Middle frontal gyrus (tissue), 1 donor: ENCODE data around the gene LYPD8.
A peak's percentile ranks its signal among the peaks of the same experiment; 100 is the strongest.

Experiments used
- DNase-seq: peaks from one replicate; pipeline ENCODE4 v3.0.0-alpha.2; 2015; ENCODE audit warnings: low spot score; ENCODE audit errors: extremely low spot score

LYPD8 gene

DNA sequence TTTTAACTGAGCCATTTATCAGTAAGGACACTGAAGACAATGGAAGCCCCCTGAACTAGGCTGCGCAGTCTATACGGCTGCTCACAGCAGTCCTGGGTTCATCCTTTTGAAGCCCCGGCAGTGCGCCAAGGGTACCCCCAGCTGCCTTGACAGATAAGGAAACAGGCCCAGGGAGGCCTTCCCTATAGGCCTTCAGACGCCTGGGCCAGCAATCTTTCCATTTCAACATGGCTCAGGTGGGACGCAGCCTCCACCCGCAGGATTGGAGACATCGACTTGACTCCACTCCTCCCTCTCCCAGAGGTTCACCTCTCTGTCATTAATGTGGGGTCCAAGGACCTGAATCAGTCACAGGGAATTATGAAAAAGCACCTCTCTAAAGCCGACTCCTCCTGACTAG is 2.8 kb upstream of the LYPD8 start:
- DNase-seq, result no peak

DNA sequence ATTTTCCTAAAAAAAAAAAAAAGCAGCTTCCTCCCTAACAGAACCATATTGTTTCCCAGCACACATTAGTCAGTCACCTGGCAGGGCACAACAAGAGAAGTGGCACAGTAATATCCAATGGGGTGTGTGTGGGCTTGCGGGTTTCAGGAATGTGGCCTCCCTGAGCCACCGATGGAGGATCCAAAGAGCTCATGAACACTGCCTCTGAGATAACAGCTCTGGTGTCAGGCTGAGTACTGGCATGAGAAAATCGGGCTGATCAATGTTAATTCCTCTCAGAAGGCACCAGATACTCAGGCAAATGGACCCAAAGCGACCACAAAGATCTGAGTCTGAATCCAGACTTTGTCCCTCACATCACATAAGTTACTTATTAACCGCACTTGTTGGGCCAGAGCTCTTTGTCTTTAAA is 2.2 kb upstream of the LYPD8 start:
- no peak for DNase-seq

DNA sequence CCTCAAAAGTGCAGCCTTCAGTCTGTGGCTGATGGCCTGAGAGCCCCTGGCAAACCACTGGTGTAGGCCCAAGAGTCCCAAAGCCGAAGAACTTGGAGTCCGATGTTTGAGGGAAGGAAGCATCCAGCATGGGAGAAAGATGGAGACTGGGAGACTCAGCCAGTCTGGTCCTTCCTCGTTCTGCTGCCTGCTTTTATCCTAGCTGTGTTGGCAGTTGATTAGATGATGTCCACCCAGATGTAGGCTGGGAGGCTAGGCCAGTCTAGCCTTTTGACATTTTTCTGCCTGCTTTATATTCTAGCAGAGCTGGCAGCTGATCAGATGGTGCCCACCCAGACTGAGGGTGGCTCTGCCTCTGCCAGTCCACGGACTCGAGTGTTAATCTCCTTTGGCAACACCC is 1.1 kb upstream of the LYPD8 start:
- no peak for DNase-seq

DNA sequence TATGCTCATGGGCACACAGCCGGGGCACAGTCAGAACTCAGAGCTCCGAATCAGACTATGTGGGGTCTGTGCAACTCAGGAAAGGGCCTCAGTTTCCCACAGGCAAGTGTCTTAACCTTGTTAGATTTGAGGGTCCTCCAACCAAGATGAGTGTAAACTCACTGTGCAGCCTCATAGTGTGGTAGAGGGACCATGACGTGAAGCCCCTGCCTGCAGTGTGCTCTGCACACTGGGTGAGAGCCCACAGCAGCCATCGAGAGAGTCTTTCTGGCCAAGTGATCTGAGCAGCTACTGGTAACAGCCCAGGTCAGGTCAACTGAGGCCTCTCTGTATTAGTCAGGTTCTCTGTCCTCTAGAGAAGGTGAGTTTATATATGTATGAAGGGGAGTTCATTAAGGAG is 592 bp upstream of the LYPD8 start:
- DNase-seq, result no peak

DNA sequence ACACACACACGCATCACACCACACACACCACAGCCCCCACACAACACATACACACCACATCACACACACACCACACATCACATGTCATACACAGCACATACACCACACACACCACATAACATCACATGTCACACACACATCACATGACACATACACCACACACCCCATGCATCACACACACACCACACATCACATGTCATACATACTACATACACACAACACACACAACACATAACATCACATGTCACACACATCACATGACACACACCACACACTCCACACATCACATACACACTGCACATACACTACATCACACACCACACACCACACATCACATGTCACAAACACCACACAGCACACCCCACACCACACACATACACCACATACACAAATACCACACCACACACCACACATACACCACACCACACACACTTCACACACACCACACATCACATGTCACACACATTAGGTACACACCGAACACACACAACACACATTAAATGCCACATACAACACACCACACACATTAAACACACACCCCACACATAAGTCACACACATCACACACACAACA is 1.8 kb downstream of the LYPD8 start:
- no peak for DNase-seq

DNA sequence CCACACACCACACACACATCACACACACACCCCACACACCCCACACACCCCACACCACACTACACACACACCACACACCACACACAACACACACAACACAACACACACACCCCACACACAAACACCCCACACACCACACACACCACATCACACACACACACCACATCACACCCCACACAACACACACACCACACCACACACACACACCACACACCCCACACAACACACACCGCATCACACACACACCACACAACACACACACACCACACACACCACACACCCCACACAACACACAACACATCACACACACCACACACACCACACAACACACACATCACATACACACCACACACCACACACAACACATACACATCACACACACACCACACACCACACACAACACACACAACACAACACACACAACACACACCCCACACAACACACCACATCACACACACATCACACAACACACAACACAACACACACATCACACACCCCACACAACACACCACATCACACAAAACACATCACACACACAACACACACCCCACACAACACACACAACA is 2.4 kb downstream of the LYPD8 start:
- DNase-seq, result no peak

DNA sequence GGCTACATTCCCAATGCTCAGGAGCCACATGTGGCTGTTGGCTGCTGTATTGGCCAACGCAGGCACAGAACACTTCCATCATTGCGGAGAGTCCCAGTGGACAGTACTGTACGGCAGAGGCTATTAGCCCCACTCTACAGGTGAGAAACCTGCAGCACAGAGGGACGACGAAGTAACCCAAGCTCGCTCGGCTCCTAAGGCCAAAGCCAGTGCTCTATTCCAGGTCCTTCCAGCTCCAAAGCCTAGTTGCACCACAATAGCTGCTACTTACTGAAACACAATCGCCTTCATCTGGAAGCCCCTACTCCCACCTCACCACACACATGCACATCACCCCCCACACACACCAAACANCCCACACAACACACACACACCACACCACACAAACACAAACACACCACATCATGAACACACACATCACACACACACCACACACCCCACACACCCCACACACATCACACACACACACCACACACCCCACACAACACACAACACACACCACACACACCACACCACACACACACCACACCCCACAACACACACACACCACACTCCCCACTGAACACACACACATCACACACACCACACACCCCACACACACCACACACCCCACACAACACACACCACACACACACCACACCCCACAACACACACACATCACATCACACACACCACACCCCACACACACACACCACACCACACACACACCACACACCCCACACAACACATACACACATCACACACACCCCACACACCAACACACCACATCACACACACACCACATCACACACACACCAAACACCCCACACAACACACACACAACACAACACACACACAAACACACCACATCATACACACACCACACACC is 3.2 kb downstream of the LYPD8 start:
- no peak for DNase-seq

DNA sequence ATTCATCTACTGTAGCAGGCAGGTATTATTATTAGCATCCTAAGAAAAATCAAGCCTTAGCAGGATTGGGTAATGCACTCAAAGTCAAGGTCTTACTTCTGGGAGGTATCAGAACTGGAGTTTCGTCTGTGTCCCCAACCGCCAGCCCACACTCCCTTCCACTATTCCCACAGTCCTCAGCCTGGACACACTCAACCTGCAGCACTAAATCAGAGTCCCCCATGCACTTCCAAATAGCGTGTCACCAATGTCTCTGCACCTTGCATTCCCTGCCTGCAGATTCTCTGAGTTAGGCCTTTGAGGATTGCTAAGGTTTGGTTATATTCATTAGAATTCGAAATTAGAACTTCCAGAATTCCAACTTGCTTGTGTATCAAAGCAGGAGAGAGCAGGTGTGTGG is 3.9 kb downstream of the LYPD8 start:
- DNase-seq, result no peak

DNA sequence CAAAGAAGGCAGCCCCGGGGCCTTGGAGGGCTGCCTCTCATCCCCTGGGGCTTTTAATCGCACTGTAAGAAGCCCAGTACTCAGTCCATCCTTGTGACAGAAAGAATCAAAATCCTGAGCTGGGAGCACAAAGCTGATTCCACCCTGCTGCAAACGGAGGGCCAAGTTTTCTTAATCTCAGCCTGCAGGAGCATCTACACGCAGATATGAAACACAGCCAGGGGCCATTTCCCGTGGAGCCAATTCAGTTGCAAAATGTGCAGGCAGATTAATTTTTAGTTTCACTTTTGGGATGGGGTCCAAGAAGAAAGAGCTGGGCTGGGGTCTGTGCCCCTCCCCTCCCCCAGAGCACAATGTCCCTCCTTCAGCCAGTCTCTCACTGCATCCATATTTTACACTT is 4.4 kb downstream of the LYPD8 start:
- DNase-seq, result no peak

DNA sequence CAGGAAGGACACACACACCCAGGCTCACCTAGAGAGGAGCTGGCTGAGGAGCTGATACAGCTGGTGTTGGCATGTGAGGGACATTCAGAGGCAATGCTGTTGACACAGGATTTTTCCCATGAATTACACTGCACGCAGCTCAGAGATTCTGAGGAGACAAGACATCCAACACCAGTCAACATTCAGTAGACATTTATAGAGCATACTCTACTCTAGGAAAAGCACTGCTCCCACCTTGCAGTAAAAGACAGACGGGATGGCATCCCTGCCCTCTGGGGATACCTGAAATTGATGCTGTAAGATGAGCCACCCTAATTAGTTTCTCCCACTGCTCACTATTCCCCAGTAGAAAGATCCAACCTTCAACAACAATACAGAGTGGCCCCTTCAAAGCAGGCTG is 5.1 kb downstream of the LYPD8 start:
- DNase-seq, result no peak

DNA sequence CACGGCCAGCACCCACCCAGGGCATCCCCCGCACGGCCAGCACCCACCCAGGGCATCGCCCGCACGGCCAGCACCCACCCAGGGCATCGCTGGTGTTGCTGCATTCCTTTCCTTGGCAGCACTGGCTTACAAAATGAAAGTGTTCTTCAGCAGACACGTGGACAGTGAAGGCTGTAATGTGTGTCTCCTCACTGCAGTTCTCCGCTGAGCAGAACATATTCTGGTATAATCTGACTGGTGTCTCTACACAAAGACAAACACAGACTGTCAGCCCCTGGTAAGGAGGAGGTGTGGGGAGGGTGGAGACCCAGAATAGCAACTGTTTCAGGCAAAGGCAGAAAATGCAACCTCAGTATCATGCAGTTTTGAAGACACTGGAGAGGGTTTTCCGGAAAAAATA is 7.3 kb downstream of the LYPD8 start:
- peak; percentile 16 for DNase-seq

DNA sequence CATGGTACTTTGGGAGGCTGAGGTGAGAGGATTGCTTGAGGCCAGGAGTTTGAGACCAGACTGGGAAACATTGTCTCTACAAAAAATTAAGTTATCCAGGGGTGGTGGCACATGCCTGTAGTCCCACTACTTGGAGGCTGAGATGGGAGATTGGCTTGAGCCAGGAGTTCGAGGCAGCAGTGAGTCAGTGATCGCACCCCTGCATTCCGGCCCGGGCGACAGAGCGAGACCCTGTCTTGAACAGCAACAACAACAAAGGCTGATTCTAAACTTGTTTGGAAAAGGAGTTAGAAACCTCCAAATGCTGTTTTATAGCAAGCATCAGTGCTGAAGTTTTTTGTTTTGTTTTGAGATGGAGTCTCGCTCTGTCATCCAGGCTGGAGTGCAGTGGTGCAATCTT is 14.7 kb downstream of the LYPD8 start:
- no peak for DNase-seq

DNA sequence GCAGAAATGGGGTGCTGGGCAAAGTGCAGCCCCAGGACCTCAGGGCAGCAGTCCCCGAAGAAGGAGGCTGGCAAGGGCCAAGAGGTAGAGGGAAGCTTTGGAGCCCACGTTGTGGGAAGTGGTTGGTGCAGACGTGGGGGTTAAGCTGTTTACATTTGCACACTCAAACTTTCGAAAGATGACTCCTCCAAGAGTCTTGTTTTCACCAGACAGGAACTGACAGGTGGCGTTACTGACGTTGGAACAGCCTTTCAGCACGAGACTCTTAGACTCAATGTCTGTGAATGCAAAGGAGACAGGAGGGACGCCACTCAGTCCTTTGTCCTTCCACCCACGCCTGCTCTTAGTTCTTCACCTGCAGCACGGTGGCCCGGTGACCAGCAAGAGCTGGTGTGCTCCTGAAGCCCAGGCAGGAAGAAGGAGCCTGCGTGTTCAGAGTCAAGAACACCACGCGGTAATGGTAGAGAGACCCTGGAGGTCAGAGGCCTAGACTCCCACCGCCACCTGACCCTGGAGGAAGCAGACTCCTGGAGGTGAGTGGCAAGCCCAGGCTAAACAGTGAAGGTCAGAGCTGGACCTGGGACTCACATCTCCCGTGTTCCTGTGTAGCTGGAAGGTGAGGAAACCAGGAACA is 15.9 kb downstream of the LYPD8 start:
- DNase-seq, result no peak

DNA sequence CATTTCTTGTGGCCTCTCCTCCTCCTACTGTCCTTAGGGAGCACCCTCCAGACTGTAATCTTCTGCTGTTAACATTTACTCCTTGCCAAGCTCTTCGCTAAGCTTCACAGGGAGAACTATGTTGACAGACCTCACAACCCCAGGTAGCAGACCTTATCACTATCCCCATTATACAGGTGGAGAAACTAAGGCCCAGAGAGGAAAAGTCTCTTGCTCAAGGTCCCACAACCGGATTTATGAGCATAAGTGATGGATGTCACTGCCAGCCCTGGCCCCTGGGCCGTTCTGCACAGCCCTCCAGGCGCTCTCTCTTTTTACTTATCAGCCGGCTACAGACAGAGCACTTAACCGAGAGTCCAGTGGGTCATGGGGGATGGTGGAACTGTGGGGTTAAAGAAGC is 18.1 kb downstream of the LYPD8 start:
- DNase-seq, result no peak

DNA sequence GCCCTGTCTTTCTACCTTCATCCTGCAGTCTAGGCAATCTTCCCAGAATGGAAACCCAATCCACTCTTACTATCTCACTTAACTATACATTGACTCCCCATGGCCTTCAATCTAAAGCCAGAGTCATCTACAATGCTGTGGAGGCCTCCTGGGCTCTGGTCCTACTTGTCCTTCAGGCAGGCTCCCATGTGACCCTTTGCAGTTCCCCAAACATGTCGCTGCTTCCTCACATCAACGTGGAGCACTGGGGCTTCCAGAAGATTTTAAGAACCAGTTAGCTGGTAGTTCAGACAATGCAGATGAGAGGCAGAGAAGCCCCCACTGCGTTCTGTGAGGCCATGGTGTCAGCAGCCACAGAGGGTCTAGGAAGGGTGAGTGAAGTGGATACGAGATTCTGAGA is 18.6 kb downstream of the LYPD8 start:
- DNase-seq, result no peak

DNA sequence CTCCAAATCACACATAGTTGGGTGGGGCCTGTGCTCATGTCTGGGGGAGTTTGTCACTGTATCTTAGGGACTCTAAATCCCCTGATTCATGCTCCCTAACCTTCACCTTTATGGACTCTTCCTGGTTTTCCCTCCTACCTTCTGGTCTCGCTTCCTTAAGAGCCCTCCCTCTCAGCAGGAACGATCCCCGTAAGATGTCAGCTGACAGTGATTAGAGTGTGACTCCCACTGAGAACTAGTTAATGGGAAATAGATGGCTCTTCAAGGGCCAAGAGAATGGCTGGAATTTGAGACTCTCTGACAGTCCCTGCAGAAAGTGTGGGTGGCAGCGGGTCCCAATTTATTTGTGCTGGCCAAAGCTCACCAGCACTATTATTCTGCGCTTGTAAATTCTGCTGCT is 22.0 kb downstream of the LYPD8 start:
- no peak for DNase-seq

DNA sequence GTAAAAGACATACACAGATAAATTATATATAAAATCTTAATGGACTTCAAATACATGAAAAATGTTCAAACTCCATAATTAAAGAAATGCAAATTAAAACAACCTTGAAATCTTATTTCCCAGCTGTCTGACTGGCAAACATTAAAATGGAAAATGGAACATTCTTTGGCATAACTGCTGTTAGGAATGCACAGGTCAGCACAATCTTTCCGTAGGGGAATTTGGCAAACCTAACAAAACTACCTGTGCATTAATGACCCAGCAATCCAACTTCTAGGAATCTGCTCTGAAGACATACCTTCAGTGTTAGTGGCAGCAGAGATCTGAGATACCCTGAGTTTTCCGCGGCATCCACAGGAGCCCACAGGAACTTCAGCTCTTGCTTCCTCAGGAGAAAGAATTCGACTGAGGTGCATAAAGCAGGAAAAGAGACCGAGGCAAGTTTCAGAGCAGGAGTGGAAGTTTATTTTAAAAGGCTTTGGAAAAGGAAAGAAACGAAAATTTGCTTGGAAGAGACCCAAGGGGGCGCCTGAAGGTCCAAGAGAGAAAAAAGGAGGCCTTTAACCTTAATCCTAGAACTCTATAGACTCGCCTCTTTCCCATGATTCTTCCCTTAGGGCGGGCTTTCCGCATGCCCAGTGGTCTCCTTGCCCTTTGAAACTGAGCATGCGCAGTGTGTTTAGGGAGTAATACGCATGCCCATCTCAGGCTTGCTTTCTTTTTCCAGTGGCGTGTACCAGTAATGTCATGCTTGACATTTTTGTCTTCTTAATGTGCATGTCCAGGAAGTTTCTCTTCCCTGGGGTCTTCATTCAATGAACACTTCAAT is 24.8 kb downstream of the LYPD8 start:
- no peak for DNase-seq

DNA sequence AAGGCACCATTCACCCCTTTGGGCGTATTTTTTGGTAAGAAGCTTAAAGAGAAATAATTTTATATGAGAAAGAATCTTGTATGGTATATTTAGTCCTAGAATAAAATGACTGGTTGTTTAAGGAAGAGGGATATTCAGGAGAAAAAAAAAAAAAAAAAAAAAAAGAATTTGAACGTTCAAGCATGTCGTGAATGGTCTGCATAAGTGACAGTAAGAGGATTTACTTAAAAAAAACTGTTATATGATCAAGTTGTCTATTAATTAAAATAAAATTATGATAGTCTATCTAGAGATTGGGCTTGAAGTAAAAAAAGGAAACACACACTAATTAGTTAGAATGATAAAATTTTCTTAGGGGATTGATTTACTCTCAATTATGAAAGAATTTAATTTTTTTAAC is 41.3 kb downstream of the LYPD8 start:
- DNase-seq, result no peak

DNA sequence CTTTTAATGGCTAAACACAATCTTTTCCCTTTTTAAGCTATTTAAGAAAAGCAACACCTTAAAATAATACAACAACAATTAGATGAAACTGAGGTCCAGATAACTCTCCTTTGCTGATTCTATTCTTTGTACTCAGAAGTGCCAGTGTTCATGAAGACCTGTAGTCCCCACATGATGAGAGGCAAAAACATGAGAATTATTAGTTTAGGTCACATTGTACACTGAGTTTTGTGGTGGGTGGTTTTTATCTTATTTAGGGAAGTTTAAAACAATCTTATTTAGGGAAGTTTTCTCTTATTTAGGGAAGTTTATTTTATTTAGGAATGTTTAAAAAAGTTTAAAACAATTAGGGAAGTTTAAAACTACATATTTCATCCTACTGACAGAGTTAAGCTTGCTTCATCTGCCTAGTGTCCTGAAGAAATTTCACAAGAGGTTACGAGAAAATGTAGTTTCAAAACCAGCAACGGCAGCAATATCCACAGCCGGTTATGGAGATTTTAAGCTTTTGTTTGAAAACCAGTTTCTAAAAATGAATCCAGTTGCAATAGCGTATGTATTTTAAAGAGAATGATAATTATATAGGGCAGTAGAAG is 45.2 kb downstream of the LYPD8 start:
- DNase-seq, result no peak

DNA sequence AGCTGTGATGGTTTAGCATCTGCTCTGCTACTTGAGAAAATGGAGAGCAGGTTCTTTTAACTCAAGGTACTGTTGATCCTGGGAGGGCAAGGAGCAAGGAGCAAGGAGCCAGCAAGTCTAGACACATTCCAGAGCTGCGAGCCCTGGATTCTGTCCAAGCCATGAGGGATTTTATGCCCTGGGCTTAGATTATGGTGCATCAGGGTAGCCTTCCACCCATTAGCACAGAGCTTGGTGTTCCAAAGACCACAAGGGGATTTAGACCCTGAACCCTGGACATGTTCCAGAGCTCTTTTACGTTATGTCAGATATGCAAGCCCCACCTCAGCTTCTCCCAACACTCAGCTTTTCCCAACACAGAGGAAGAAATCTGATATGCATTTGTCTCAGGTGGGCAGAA is 51.0 kb downstream of the LYPD8 start:
- DNase-seq, result no peak

DNA sequence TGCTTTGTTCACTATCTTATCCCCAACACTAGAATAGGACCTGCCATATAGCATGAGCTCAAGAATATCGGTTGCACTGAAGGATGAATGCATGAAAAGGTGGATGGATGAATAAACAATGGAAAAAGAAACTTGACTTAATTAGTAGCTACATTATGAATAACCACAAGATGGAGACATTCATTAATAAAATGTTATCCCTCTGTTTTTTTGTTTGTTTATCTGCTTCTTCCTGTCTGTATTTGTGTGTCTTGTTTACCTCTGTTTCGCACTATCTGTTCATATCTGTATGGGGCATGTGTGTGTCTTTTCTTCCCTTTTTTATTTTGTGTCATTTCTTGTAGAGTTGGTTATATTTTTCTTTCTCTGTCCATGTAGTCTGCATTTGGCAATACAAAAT is 51.9 kb downstream of the LYPD8 start:
- no peak for DNase-seq
